KBM-7 (cell line): Measurements from ENCODE around the gene PDCD10.

Experiments used
- DNase-seq: peaks from one replicate; pipeline ENCODE4 v3.0.0-alpha.2; 2015
- in situ Hi-C: fragments of 300-500 bp; cut with MboI; formaldehyde crosslinking; loops from 2 replicates; pipeline ENCODE4 v1.14.3; 2020; ENCODE audit warnings: low sequenced_read_pairs, low pct_unique_long_range_greater_than_20kb, mixed read lengths

The PDCD10 gene

GRCh38 chr3:167700046-167700445 lies 34.6 kb downstream of the PDCD10 start:
- in situ Hi-C loops, result no loop called here
- DNase-seq, result no peak

- no peak for DNase-seq
- in situ Hi-C loops, result no loop called here
These were observed 40.6 kb downstream of the PDCD10 start for GRCh38 chr3:167694121-167694520.

GRCh38 chr3:167691366-167691765 lies 43.3 kb downstream of the PDCD10 start:
- peak; percentile 72 for DNase-seq

GRCh38 chr3:167684388-167684993 lies 50.2 kb downstream of the PDCD10 start:
- DNase-seq, result peak; percentile 76
- in situ Hi-C loops, result no loop called here

More at GRCh38 chr3:167691366-167691765, 43.3 kb downstream of the PDCD10 start:
- in situ Hi-C loops, result no loop called here

GRCh38 chr3:167679526-167679925 lies 55.2 kb downstream of the PDCD10 start:
- in situ Hi-C loops, result no loop called here
- no peak for DNase-seq

GRCh38 chr3:167675848-167676247 lies 58.8 kb downstream of the PDCD10 start:
- in situ Hi-C loops, result no loop called here
- no peak for DNase-seq

- DNase-seq, result no peak
- in situ Hi-C loops, result no loop called here
These were observed 61.5 kb downstream of the PDCD10 start for GRCh38 chr3:167673221-167673620.

GRCh38 chr3:167671878-167672427 lies 62.7 kb downstream of the PDCD10 start:
- in situ Hi-C loops, result no loop called here
- no peak for DNase-seq

GRCh38 chr3:167669699-167670098 lies 65.0 kb downstream of the PDCD10 start:
- DNase-seq, result no peak
- in situ Hi-C loops, result no loop called here

- in situ Hi-C loops, result no loop called here
- DNase-seq, result no peak
These were observed 66.0 kb downstream of the PDCD10 start for GRCh38 chr3:167668651-167669050.

GRCh38 chr3:167666563-167666962 lies 68.1 kb downstream of the PDCD10 start:
- no peak for DNase-seq
- in situ Hi-C loops, result no loop called here

GRCh38 chr3:167662919-167663400 lies 71.7 kb downstream of the PDCD10 start:
- in situ Hi-C loops, result no loop called here
- no peak for DNase-seq

GRCh38 chr3:167657684-167658225 lies 76.9 kb downstream of the PDCD10 start:
- in situ Hi-C loops, result no loop called here
- no peak for DNase-seq

- in situ Hi-C loops, result no loop called here
- no peak for DNase-seq
These were observed 77.9 kb downstream of the PDCD10 start for GRCh38 chr3:167656821-167657220.

GRCh38 chr3:167653760-167654159 lies 80.9 kb downstream of the PDCD10 start, which contains the start of gene WDR49:
Gene WDR49, minus strand, starts transcription at chr3:167653942. Its CDS starts 517 bp downstream, at chr3:167653425.
- DNase-seq, result no peak
- in situ Hi-C loops, result no loop called here

- in situ Hi-C loops, result no loop called here
- no peak for DNase-seq
These were observed 81.5 kb downstream of the PDCD10 start for GRCh38 chr3:167653155-167653554.

- no peak for DNase-seq
- in situ Hi-C loops, result no loop called here
These were observed 82.9 kb downstream of the PDCD10 start for GRCh38 chr3:167651826-167652225.

GRCh38 chr3:167650459-167650858 lies 84.2 kb downstream of the PDCD10 start:
- in situ Hi-C loops, result no loop called here
- DNase-seq, result no peak

- in situ Hi-C loops, result no loop called here
- no peak for DNase-seq
These were observed 84.9 kb downstream of the PDCD10 start for GRCh38 chr3:167649746-167650145.

GRCh38 chr3:167644611-167645010 lies 90.1 kb downstream of the PDCD10 start:
- no peak for DNase-seq
- in situ Hi-C loops, result no loop called here
